Neural crest cell (in vitro differentiated cells): ENCODE measurements around the gene ARHGDIB. TPM values are rescaled to one million over a fixed set of nuclear protein-coding genes. Genes with fewer than 3 reads are reported as not detected.

Experiments used
- DNase-seq: peaks from one replicate; pipeline ENCODE4 v3.0.0; 2021; ENCODE audit warnings: low read depth, mixed read lengths, low spot score
- H3K27ac Mint-ChIP-seq: one replicate; pipeline ENCODE4 v1.8.0; 2021; ENCODE audit warnings: mild to moderate bottlenecking, mixed read lengths; ENCODE audit not compliant: unreplicated experiment
- H3K27me3 Mint-ChIP-seq: 2 replicates; pipeline ENCODE4 v1.8.0; 2021; ENCODE audit warnings: low read depth, mild to moderate bottlenecking, mixed read lengths
- H3K36me3 Mint-ChIP-seq: 2 replicates; pipeline ENCODE4 v1.8.0; 2021; ENCODE audit warnings: low read depth, mild to moderate bottlenecking, mixed read lengths
- H3K4me1 Mint-ChIP-seq: 2 replicates; pipeline ENCODE4 v1.8.0; 2021; ENCODE audit warnings: mixed read lengths
- H3K4me3 Mint-ChIP-seq: one replicate; pipeline ENCODE4 v1.8.0; 2021; ENCODE audit warnings: mild to moderate bottlenecking, mixed read lengths
- H3K9me3 Mint-ChIP-seq: 2 replicates; pipeline ENCODE4 v1.8.0; 2021; ENCODE audit warnings: mixed read lengths
- CTCF ChIP-seq: fragments of 200-600 bp; sonication (generic); conservative IDR thresholded peaks from 2 replicates; pipeline ENCODE4 v1.5.0; 2021; ENCODE audit warnings: antibody characterized with exemption, mild to moderate bottlenecking
- total RNA-seq: library from RNA; stranded (reverse); gene quantifications from 2 replicates; pipeline ENCODE4 v1.2.1, GENCODE V29; 2021

ARHGDIB gene
- total RNA-seq, 1 donor from 2014 or later, result 1.5 TPM

- Mint-ChIP-seq H3K4me1 (no peaks in the 10 kb centered on the region), H3K4me3 (no peak overlapping the region), H3K27me3 (no peaks in the 10 kb centered on the region), H3K27ac (no peak overlapping the region), H3K9me3 (peaks cover 2% of the 10 kb centered on the region), H3K36me3 (no peaks in the 10 kb centered on the region)
- TF ChIP-seq CTCF, result no peak
- DNase-seq, result no peak
Observed at GRCh38 chr12:14964406-14964805, 3.0 kb upstream of the ARHGDIB start.

DNA sequence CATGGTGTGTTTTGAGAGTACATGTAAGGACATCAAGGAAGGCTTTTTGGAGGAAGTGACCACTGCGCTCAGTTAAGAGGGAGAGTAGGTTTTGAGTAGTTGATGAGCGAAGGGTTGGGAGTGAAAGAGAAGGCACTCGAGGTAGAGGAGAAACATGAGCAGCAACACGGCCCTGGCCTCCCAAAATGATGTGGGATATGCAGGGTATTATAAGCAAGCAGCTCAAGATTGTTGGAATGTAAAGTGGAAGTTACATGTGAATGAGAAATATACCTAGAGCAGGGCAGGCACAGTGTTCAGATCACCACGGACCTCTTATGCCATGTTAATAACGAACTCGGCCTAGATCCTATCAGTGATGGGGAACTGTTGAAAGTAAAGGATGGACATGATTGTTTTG lies 2.1 kb upstream of the ARHGDIB start:
- H3K27me3 Mint-ChIP-seq, result no peaks in the 10 kb centered on the region
- H3K9me3 Mint-ChIP-seq, result no peaks in the 10 kb centered on the region
- H3K4me1 Mint-ChIP-seq, result no peaks in the 10 kb centered on the region
- no peaks in the 10 kb centered on the region for H3K36me3 Mint-ChIP-seq
- H3K27ac Mint-ChIP-seq, result no peak overlapping the region
- no peak for DNase-seq
- H3K4me3 Mint-ChIP-seq, result no peak overlapping the region
- TF ChIP-seq CTCF, result no peak

GRCh38 chr12:14962797-14963196 lies 1.4 kb upstream of the ARHGDIB start:
- Mint-ChIP-seq H3K27ac (no peak overlapping the region), H3K27me3 (no peaks in the 10 kb centered on the region), H3K9me3 (no peaks in the 10 kb centered on the region), H3K4me1 (no peaks in the 10 kb centered on the region), H3K36me3 (no peaks in the 10 kb centered on the region), H3K4me3 (no peak overlapping the region)
- no peak for TF ChIP-seq CTCF
- DNase-seq, result no peak

GRCh38 chr12:14962153-14962539 lies 745 bp upstream of the ARHGDIB start:
- Mint-ChIP-seq H3K4me1 (no peaks in the 10 kb centered on the region), H3K27me3 (no peaks in the 10 kb centered on the region), H3K4me3 (no peak overlapping the region), H3K9me3 (no peaks in the 10 kb centered on the region), H3K27ac (no peak overlapping the region), H3K36me3 (no peaks in the 10 kb centered on the region)
- no peak for TF ChIP-seq CTCF
- DNase-seq, result no peak

DNA sequence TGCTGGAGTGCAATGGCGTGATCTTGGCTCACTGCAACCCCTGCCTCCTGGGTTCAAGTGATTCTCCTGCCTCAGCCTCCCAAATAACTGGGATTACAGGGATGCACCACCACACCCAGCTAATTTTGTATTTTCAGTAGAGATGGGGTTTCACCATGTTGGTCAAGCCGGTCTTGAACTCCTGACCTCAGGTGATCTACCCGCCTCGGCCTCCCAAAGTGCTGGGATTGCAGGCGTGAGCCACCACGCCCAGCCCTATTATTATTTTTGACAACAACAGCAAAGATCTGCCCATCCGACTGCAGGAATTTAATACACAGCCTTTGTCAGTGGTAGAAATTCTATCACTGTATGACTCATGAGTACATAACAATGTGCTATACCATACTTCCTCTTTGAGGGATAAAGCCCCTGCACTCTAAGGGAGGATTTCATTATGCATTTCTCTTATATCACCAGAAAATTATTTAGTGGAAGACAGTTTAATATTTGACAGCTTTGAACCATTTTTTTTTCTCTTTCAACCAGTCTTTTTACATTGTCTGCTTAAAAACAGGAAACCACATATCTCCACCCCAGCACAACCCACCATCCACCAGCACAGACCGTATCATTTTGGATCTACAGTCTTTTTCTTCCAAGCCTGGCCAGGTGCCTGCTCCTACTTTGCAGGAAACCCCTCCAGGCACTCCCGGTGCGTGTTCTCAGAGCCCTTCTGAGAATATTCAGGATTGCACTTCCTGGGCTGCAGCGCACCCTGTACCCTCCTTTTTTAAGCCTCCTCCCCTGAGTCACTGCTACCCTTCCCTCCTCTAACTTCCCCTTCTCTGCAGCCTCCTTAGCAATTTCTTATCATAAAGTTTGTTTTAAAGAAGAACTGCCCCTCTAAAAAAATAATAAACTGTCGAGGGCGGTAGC lies 594 bp downstream of the ARHGDIB start:
- no peaks in the 10 kb centered on the region for H3K9me3 Mint-ChIP-seq
- H3K4me3 Mint-ChIP-seq, result no peak overlapping the region
- H3K27ac Mint-ChIP-seq, result no peak overlapping the region
- DNase-seq, result no peak
- no peaks in the 10 kb centered on the region for H3K36me3 Mint-ChIP-seq
- no peak for TF ChIP-seq CTCF
- H3K4me1 Mint-ChIP-seq, result no peaks in the 10 kb centered on the region
- H3K27me3 Mint-ChIP-seq, result no peaks in the 10 kb centered on the region
